NOMO-1 treated with dmso at 0.1 percent for 144 hours (cell line): Measurements from ENCODE around the gene SDK1.
A peak's percentile ranks its signal among the peaks of the same experiment; 100 is the strongest.

ENCODE experiments used
- DNase-seq: peaks from one replicate; lab custom pipeline; 2025; ENCODE audit not compliant: unreplicated experiment; lab: John Stamatoyannopoulos, UW

Gene SDK1

DNA sequence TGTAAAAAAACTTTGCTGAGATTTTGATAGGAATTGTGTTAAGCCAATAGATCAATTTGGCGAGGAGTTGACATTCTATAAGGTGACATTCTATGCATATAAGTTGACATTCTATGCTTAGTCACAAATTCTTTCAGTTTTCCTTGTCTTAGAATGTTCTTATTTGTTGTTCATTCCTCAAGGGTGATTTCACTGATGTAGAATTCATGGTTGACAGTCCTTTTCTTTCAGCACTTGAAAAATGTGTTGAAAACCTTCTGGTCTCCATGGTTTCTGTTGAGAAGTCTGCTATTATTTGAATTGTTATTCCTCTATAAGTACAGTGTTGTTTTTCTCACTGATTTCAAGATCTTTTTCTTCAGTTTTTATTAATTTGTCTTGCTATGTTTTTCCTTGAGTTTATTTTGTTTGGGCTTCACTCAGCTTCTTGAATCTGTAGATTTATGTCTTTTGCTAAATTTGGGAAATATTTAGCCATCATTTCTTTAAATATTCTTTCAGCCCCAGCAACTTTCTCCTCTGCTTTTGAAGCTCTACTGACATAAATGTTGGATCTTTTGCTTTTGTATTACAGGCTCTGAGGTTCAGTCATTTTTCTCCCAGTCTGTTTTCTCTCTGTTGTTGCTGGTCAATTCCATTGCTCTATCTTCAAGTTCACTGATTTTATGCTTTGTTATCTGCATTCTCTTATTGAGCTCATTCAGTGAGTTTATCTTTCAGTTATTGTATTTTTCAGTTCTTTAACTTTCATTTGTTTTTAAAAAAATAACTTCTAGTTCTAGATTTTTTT is 154.9 kb downstream of the SDK1 start:
- no peak for DNase-seq

DNA sequence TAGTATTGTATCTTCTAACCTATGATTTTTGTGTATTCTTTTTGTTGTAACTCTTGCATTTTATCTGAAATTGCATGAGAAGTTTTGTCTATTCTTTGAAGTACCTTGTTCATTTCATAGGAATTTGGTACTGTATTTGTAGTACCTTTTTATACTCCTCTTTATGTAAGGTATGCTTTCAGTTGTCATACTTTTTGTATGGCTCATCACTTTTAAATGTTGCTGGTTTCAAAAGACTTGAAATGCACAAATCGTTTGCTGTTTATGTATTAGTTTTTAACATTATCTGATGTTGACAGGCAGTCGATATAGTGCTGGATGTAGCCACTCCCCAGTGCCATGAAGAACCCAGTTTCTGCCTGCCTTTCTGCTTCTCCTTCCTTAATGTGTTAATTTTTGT is 158.1 kb downstream of the SDK1 start:
- DNase-seq = no peak

- DNase-seq = no peak
These were observed 160.9 kb downstream of the SDK1 start for GRCh38 chr7:3461923-3462322.

DNA sequence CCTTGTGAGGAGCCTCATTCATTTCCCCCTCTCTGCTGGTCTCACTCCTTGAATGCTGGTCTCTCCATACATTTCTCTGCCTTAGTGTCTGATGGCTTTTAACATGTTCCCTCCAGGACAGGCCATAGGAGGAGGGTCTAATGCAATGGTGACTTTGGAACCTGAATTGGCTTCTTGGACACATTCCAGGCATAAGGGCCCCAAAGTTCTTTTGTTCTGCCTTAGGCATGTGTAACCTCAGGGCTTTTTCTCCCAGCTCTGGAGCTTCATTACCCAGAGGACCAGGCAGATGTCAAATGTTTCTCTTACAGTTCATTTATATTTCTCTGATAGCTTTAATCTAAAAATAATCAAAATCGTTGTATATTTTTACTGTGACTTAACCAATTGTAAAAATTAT is 162.6 kb downstream of the SDK1 start:
- DNase-seq = no peak

DNA sequence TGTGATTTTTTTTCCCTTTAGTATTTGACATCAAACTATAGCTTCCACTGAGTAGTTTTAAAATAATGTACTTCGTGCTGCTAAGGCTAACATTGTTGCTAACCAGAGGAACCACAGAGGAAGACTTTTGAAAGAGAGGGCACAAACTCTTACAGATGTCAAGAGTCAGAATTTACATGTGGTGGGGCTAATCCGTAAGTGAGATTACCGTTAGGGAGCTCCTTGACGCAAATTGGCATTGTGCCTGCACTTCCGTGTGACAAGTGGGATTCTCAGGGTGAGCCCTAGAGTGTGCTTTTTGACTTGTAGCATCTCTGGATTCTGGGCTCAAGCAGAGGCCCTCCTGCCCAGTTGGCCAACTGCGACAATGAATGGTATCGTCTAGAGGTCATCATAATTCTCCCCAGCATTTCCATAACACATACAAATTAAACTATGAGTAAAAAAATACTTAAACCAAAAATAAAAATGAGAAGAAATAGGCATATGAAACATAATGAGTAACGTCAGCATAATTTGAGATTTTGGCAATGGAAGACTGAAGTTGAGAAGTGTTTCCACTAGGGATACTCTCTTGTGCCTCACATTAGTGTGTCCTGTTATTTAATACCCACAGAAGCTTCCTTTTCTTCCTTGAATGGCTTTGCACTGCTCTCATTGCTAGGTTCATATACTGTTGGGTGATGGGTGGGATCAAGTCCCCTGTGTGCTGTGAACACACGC is 164.0 kb downstream of the SDK1 start:
- DNase-seq = no peak

- no peak for DNase-seq
These were observed 165.2 kb downstream of the SDK1 start for GRCh38 chr7:3466261-3466660.

- no peak for DNase-seq
These were observed 168.6 kb downstream of the SDK1 start for GRCh38 chr7:3469641-3470040.

GRCh38 chr7:3480197-3480596 is 179.1 kb downstream of the SDK1 start:
- no peak for DNase-seq

- DNase-seq = no peak
These were observed 180.4 kb downstream of the SDK1 start for GRCh38 chr7:3481435-3481834.

- DNase-seq = no peak
These were observed 181.3 kb downstream of the SDK1 start for GRCh38 chr7:3482147-3482921.

- no peak for DNase-seq
These were observed 185.8 kb downstream of the SDK1 start for GRCh38 chr7:3486841-3487240.

DNA sequence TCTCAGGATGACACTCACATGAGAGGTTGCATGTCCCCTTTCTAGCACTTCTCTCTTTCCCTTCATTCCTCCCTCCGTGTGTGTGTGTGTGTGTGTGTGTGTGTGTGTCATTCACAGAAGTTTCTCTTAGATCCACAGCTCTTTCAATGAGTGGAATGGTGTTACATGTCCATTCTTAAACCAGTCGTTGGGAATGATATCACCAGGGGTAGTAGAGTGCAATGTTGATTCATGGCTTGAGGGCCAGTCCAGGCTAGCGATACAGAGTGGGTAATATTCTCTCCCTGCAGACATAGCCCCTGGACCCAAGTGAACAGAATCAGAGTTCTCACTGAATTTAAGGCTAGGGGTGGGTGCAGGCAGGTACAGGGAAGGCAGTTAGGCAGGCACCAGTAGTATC is 187.8 kb downstream of the SDK1 start:
- no peak for DNase-seq

GRCh38 chr7:3493499-3493898 is 192.4 kb downstream of the SDK1 start:
- DNase-seq = no peak

DNA sequence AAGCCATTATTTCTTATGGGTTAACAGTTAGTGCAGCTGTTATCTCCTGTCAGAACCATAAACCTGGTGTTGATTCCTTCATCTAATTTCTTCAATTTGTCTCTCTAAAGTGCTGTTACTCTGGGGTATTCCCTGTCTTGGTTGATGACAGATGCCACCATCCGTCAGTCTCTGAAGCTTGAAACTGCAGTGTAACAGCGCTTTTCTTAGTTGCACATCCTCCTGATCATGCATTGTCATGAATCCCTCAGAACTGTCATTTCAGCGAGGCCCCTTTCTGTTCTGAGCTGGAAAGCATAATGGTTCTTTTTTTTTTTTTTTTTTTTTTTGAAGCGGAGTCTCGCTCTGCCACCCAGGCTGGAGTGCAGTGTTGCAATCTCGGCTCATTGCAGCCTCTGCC is 193.9 kb downstream of the SDK1 start:
- no peak for DNase-seq

GRCh38 chr7:3495530-3495929 is 194.5 kb downstream of the SDK1 start:
- DNase-seq = no peak

DNA sequence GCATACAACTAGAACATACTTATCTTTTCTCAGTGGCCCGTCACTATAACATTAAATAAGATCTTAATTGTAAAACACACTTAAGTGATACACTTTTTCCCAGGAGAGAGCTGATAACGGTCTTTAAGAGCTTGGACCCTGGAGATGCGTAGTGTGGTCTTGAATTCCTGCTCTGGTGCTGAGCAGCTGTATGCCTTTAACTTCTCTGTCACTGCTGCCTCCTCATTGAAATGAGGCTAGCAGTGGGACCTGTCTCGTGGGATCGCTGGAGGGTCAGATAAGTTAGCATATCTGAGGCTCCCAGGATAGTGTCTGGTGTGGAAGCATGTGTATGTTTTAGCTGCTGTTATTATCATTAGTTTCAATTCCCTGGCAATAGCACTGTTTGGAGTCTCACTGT is 194.9 kb downstream of the SDK1 start:
- no peak for DNase-seq

DNA sequence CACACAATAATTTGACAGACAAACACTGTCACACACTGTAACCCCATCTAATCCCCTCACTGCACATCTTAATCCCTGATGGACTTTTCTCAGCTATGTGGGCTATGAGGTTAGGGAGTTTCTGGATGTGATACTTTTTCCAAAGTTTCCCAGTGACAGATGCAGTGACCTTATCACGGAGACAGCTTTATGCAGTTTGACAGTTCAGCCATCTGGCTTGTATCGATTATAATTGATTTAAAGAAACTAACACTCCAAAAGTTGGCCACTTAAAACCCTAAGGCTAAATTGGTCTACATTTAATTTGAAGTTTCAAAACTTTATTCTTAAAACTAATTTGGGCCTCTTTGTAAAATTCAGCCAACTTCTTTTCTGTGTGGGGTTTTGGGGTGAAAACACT is 196.7 kb downstream of the SDK1 start:
- DNase-seq = no peak

DNA sequence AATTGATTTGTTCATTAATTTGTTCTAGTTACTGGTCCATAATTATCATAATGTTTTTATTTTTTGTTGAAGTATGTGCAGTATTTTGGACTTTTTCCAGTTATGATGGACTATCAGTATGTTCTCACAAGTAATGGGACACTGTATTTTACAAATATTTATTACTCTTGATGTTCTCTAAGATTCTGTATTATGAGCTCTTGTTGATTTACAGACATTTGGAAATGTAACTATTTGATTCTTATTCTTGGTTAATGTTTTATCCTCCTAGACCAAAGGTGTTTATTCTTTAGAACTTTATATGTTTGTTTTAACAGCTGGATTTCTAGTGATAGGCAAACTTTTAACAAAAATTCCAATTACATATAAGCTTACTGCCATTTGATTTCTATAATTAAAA is 200.6 kb downstream of the SDK1 start:
- DNase-seq = no peak

- no peak for DNase-seq
These were observed 203.3 kb downstream of the SDK1 start for GRCh38 chr7:3504384-3504783.

GRCh38 chr7:3510101-3511020 is 209.3 kb downstream of the SDK1 start:
- peak; percentile 37 for DNase-seq

DNA sequence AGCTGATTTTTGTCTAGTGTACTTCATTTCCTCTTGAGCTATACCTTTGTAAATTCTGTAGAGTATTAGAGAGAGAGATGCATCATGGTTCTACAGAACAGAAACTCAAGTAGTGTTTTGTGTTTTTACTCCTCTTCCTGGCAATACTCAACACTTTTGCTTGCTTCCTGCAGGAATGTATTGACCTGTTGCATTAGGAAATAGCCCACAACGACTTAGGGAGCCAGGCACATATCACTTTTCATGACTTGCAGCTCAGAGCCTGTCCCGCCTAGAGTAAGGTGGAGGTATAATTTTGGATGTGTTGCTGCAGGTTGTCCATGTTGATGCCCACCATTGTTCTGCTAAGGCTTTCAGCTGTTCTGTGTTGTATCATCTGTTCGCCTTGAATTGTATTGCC is 216.3 kb downstream of the SDK1 start:
- no peak for DNase-seq
